Suprapubic skin (tissue), 4 donors: ENCODE data around the gene TLE4. TPM values are rescaled to one million over a fixed set of nuclear protein-coding genes. Genes with fewer than 3 reads are reported as not detected.

Source experiments
- DNase-seq, 2 donors: peaks; one replicate each; pipeline ENCODE4 v3.0.0-alpha.2; 2019; ENCODE audit warnings: low spot score in 2 of 2
- H3K27ac ChIP-seq: fragments of 200-600 bp; sonication (generic); one replicate; pipeline ENCODE4 v1.5.1; 2019
- H3K27me3 ChIP-seq: fragments of 200-600 bp; sonication (generic); one replicate; pipeline ENCODE4 v1.5.1; 2019
- H3K36me3 ChIP-seq: fragments of 200-600 bp; sonication (generic); one replicate; pipeline ENCODE4 v1.5.1; 2019
- H3K4me1 ChIP-seq: fragments of 200-600 bp; sonication (generic); one replicate; pipeline ENCODE4 v1.5.1; 2019
- H3K4me3 ChIP-seq: fragments of 200-600 bp; sonication (generic); one replicate; pipeline ENCODE4 v1.5.1; 2019; ENCODE audit warnings: mild to moderate bottlenecking
- H3K9me3 ChIP-seq: fragments of 200-600 bp; sonication (generic); one replicate; pipeline ENCODE4 v1.5.1; 2019
- CTCF ChIP-seq, 2 donors: fragments of 200-600 bp in 1 of 2; fragments of 450-650 bp in 1 of 2; sonication (generic) in 1 of 2; IDR thresholded peaks; one replicate each; pipeline ENCODE4 v1.5.1; 2016 to 2019; ENCODE audit warnings: antibody characterized with exemption in 2 of 2, mild to moderate bottlenecking in 1 of 2, moderate library complexity in 1 of 2
- EP300 ChIP-seq: sonication (generic); formaldehyde crosslinking; IDR thresholded peaks from one replicate; pipeline ENCODE4 v1.6.1; 2017; ENCODE audit warnings: antibody characterized with exemption
- POLR2A ChIP-seq, 2 donors: fragments of 450-650 bp; IDR thresholded peaks; one replicate each; pipeline ENCODE4 v1.6.1; 2017; ENCODE audit warnings: antibody characterized with exemption in 2 of 2, mild to moderate bottlenecking in 2 of 2, moderate library complexity in 2 of 2
- POLR2AphosphoS5 ChIP-seq, 3 donors: sonication (generic); formaldehyde crosslinking; IDR thresholded peaks; one replicate each; pipeline ENCODE4 v1.6.1; 2017; ENCODE audit warnings: antibody characterized with exemption in 3 of 3
- WGBS: methylation state at CpG from one replicate; pipeline ENCODE4 v1.1.5; 2018; 5-methylcytosine and 5-hydroxymethylcytosine counted together
- total RNA-seq, 4 donors: library from RNA; depleted of rRNA; stranded (reverse); fragments of >200 nt; gene quantifications; one replicate each; pipeline ENCODE4 v1.1.0, GENCODE V29; 2016

TLE4 gene
- total RNA-seq, 4 donors from 2014 or later, result 44.3 to 109 (median 67.0) TPM

- no peaks in the 10 kb centered on the region for H3K36me3 ChIP-seq
- TF ChIP-seq EP300 (no peak), POLR2AphosphoS5 (IDR thresholded peaks at IDR 0.05) (no peak), CTCF (IDR thresholded peaks at IDR 0.05) (no peak), POLR2A (IDR thresholded peaks at IDR 0.05) (no peak)
- WGBS, result 93% methylated on average over 7 of the region's 7 CpGs
- H3K27me3 ChIP-seq, result no peaks in the 10 kb centered on the region
- no peaks in the 10 kb centered on the region for H3K4me1 ChIP-seq
- H3K4me3 ChIP-seq, result no peak overlapping the region
- no peak overlapping the region for H3K27ac ChIP-seq
- no peak for DNase-seq
- H3K9me3 ChIP-seq, result no peaks in the 10 kb centered on the region
These were observed 102.5 kb downstream of the TLE4 start for GRCh38 chr9:79674052-79674777.

- H3K4me1 ChIP-seq, result peaks cover 3% of the 10 kb centered on the region
- TF ChIP-seq POLR2AphosphoS5 (IDR thresholded peaks at IDR 0.05), result no peak
- TF ChIP-seq POLR2A (IDR thresholded peaks at IDR 0.05), result no peak
- no peak for TF ChIP-seq EP300
- no peak for TF ChIP-seq CTCF (IDR thresholded peaks at IDR 0.05)
- no peak overlapping the region for H3K27ac ChIP-seq
- H3K4me3 ChIP-seq, result no peak overlapping the region
- DNase-seq, result no peak
- no peaks in the 10 kb centered on the region for H3K9me3 ChIP-seq
- no peaks in the 10 kb centered on the region for H3K27me3 ChIP-seq
- no peaks in the 10 kb centered on the region for H3K36me3 ChIP-seq
These were observed 109.8 kb downstream of the TLE4 start for GRCh38 chr9:79681576-79681975.

GRCh38 chr9:79682076-79682736 lies 110.4 kb downstream of the TLE4 start:
- no peak for DNase-seq
- Histone ChIP-seq H3K36me3 (no peaks in the 10 kb centered on the region), H3K4me1 (peaks cover 8% of the 10 kb centered on the region), H3K27ac (no peak overlapping the region), H3K4me3 (no peak overlapping the region), H3K9me3 (no peaks in the 10 kb centered on the region), H3K27me3 (no peaks in the 10 kb centered on the region)
- no peak for TF ChIP-seq POLR2AphosphoS5 (IDR thresholded peaks at IDR 0.05)
- TF ChIP-seq POLR2A (IDR thresholded peaks at IDR 0.05), result no peak
- TF ChIP-seq EP300, result no peak
- TF ChIP-seq CTCF (IDR thresholded peaks at IDR 0.05), result no peak
- WGBS, result 70% methylated on average over 4 of the region's 4 CpGs

- H3K27me3 ChIP-seq, result no peaks in the 10 kb centered on the region
- TF ChIP-seq POLR2A (IDR thresholded peaks at IDR 0.05) (no peak), POLR2AphosphoS5 (IDR thresholded peaks at IDR 0.05) (no peak), EP300 (no peak), CTCF (IDR thresholded peaks at IDR 0.05) (no peak)
- H3K4me1 ChIP-seq, result peaks cover 8% of the 10 kb centered on the region
- no peak overlapping the region for H3K27ac ChIP-seq
- no peaks in the 10 kb centered on the region for H3K9me3 ChIP-seq
- 98% methylated on average over 2 of the region's 4 CpGs for WGBS
- H3K4me3 ChIP-seq, result no peak overlapping the region
- H3K36me3 ChIP-seq, result no peaks in the 10 kb centered on the region
- DNase-seq, result no peak
These were observed 112.3 kb downstream of the TLE4 start for GRCh38 chr9:79684059-79684458.

DNA sequence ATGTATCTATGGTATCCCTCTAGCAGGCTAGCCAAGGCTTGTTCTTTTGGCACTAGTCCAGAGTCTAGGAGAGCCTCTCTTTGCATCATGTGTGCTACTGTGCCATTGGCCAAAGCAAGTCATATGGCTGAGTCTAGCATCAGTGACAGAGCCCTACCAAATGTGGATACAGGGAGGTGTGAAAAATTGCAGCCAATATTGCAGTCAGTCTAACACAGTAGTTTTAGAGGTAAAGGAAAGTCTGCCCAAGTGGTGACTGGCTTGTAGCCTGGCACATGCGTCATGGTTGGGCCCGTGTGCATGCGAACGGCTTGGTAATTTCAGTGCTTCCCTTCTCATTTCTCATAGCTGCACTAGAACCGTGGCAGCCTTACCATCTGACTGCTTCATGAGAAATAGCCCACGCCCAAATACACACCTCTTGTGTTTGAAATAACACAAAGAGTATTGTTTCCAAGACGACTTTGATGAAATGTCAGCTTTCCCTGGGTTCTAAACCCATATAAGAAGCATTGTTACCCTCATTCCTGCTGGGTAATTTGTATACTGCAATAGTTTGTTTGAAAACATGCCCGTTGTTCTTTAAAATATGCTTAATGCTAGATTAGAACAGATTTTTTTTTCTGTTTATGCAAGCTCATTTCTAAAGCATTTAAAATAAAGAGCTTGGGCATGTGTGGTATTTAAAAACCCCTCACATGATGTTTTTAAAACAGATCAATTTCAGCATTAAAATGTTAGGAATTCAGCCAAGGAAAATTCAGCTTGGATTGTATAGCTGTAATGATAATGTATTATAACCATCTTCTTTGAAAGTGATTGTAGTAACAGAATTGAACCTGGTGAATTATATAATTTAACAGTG lies 113.2 kb downstream of the TLE4 start:
- peaks cover 8% of the 10 kb centered on the region for H3K4me1 ChIP-seq
- no peak overlapping the region for H3K27ac ChIP-seq
- no peak for DNase-seq
- H3K4me3 ChIP-seq, result no peak overlapping the region
- 92% methylated on average over 8 of the region's 8 CpGs for WGBS
- no peaks in the 10 kb centered on the region for H3K27me3 ChIP-seq
- H3K36me3 ChIP-seq, result no peaks in the 10 kb centered on the region
- H3K9me3 ChIP-seq, result no peaks in the 10 kb centered on the region
- no peak for TF ChIP-seq CTCF (IDR thresholded peaks at IDR 0.05)
- no peak for TF ChIP-seq EP300
- TF ChIP-seq POLR2A (IDR thresholded peaks at IDR 0.05), result no peak
- no peak for TF ChIP-seq POLR2AphosphoS5 (IDR thresholded peaks at IDR 0.05)
